ENCODE results near the gene LHCGR. TPM values are rescaled to one million over a fixed set of nuclear protein-coding genes. Genes with fewer than 3 reads are reported as not detected.

LHCGR gene
- polyA plus RNA-seq (ENCODE audit: insufficient read length in 12 of 12) = under 1 TPM in 7 of 12 donors, not detected in 5; 0.16 to 0.48 (median 0.22) TPM
- long read RNA-seq, donor 1 = 0 reads
- long read RNA-seq, donor 2 = 0 reads
- long read RNA-seq, donor 3 = 0 reads
- long read RNA-seq, donor 4 = 0 reads
- long read RNA-seq, donor 5 = 0 reads
- long read RNA-seq, donor 6 = 0 reads
- long read RNA-seq, donor 7 = 0 reads
- long read RNA-seq, donor 8 = 0 reads
- long read RNA-seq, donor 9 = 0 reads
- long read RNA-seq, donor 10 = 0 reads
- long read RNA-seq, donor 11 = 0 reads

DNA sequence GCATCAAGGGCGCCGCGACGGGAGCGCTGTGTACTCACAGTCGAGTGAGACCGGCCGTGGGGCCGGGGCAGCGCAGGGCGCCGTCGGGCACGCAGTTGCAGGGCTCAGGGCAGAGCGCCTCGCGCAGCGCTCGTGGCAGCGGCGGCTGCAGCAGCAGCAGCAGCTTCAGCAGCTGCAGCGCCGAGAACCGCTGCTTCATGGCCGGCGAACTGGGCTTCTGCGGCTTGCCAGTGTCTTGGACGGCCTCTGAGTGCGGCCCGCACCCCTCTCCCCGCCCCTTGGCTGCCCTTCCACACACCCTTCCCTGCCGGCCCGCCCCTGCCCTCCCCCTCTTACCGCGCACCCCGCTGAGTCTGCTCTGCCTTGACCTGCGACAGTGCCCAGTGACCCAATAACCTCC is at the start of gene LHCGR:
Gene LHCGR (minus strand): TSS at position 252 of the 400 bp plus-strand sequence. CDS start 53 bp downstream, at position 199.
- no peak for DNase-seq

DNA sequence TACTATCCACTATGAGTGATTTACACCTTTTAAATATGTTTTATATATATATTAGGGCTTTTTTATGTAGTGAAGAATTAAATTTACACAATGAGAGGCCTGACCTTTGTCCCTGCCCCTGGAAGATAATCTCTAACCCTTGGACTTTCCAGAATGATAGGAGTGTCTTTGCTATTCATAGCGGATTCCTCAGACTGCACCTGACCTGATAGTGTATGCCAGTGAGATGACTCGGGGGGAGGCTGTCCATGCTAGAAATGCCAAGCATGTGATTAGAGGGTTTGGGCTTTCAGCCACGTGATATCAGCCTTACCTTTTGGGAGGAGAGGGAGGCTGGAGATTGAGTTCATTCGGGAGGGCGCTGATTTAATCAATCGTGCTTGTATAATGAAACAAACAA is 44.1 kb upstream of the LHCGR start:
- DNase-seq = no peak

DNA sequence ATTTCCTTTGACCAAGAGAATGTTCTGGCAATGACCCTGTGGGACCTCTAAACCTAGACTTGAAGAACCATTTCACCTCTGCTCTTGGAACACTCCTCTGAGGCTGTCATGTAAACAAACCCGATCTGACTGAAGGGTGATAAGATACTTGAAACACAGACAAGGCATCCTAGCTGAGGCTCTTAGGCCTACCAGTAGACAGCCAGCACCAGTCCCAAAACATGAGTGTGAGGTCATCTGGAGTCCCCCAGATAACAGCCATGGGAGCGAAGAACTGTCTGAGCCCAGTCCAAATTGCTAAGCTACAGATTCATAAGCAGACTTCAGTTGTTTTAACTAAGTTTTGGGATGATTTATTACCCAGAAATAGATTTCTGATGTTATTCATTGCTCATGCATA is 39.5 kb upstream of the LHCGR start:
- DNase-seq = no peak

DNA sequence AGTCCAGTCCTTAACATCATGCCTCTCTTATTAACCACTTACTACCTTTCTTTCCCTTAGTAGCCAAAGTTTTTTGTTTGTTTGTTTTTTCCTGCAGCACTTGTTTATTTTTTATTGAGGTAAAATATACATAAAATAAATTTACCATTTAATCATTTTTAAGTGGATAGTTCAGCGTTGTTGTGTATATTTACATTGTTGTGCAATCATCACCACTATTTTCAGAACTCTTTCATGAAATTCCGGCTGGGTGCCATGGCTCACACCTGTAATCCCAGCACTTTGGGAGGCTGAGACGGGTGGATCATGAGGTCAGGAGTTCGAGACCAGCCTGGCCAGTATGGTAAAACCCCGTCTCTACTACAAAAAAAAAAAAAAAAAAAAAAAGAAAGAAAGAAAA is 38.1 kb upstream of the LHCGR start:
- no peak for DNase-seq

DNA sequence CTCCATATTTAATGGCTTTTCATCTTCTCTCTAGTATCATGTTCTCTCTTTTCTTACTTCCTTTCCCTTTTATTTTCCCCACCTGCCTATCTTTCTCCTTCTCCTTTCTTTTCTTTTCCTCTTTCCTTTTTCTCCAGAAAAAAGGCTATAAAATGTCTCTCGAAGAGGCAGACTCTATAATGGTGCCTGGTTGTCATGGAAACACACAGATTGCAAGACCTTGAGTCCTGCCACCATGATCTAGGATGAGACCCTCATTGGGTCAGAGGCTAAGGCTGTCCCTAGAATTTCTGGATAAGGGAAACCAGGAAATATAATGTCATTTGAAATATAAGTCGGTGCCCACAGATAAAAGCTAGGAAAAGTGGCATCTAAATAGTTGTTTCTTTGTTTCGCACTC is 36.5 kb upstream of the LHCGR start:
- no peak for DNase-seq

DNA sequence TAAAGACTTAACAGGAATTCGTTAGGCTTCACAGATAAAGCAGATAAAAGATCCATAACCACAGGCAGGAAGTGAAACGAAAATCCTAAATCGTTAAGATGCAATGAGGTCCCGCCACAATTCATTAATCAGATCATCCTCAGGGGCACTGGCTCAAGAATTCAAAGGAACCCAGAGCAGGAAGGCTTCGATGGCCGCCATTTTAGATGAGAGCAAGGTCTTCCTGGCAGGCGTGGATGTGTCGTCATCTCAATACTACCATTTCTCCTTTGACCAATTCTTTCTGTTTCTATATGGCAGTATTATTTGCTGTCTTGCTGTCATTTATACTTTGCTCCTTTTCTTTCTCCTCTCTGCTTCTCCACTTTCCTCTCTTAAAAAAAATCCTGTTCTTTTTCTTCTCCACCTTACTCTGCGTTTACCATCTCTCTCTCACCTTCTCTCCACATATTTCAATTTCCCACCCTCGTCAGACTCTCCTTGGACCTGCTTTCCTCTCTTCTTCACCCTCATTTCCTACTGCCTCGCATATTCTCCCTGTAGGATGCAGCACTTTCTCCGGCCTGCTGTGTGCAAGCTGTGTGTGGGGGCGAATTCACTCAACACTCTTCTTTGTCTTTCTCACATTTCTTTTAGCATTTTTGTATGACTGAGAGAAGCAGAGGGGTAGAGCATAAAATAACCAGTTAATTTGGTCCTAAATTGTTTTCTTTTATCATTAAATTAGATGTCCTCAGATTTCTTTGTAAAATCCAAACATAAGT is 35.1 kb upstream of the LHCGR start:
- no peak for DNase-seq

DNA sequence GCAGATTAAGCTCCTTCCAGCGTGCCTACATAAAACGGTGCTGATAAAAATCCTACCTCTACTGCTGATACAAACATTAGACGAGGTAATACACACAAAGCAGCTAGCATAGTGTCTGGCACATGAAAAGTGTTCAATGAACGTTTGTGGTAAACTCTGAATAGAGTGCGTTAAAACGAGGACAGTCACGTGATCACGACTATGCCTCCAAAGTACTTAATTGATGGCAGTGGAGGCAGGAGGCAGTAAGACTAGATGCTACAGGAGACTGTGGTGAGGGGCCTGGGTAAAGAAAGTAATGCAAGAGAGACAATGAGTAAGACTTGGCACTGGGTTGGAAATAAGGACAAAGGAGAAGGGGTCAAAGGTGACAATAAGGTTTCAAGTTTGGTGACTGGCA is 32.1 kb upstream of the LHCGR start:
- no peak for DNase-seq

DNA sequence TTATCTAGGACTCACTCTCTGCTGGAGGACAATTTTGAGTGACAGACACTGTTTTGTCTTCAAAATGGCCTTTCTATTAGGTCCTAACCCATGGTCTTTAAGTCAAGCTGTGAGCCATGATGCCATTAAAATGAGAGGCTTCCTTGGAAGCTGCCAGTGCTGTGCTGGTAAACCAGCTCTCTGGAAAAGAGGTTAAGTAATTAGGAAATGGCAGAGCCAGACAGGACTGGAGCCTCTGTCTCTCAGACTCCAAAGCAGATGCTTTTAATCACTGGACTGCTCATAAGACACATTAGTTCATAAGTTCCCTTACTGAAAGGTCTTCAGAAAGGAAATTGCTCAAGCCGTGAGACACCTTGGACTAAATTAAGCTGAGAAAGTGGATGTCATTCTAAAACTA is 25.8 kb upstream of the LHCGR start:
- DNase-seq = no peak

DNA sequence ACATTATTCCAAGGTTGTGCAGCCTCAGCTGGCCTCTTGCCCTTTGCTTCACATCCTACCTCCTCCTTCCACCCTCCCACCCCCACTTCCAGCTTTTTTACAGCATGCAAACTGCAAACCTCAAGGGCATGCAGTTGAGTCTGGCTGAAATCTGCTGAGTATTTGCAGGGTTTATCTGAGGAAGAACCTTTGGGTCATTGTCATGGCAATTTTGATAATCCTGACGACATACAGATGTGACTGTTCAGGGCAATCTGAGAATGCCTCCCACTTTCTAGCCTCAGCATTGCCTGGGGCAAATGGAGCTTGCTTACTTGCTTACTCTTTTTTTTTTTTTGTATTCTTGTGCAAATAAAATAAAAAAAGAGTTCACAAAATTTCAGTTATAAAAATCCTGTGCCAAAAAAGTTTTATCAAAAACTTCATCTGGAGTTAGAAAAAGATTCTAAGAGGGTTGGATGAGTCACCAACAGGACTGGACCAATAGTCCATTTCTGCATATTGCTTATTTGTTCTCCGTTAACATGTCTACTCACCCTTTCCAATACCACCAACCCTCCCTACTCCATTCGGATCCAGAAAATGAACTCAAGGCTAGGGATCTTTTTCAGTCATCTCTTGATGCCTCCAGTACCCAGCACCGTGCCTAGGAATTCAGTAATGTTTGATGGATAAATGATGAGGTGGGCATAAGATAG is 23.6 kb upstream of the LHCGR start:
- DNase-seq = no peak

DNA sequence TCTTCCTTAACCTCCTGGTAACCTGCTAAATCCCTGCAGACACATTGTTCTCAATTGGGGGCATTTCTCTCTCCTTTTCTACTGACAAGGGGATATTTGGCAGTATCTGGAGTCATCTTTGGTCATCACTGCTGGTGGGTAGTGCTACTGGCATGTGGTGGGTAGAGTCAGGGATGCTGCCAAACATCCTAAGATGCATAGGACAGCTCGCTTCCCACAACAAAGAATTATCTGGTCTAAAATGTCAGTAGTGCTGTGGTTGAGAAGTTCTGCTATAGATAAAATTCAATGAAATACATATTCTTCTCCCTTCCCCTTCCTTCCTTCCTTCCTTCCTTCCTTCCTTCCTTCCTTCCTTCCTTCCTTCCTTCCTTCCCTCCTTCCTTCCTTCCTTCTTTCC is 18.7 kb upstream of the LHCGR start:
- no peak for DNase-seq

DNA sequence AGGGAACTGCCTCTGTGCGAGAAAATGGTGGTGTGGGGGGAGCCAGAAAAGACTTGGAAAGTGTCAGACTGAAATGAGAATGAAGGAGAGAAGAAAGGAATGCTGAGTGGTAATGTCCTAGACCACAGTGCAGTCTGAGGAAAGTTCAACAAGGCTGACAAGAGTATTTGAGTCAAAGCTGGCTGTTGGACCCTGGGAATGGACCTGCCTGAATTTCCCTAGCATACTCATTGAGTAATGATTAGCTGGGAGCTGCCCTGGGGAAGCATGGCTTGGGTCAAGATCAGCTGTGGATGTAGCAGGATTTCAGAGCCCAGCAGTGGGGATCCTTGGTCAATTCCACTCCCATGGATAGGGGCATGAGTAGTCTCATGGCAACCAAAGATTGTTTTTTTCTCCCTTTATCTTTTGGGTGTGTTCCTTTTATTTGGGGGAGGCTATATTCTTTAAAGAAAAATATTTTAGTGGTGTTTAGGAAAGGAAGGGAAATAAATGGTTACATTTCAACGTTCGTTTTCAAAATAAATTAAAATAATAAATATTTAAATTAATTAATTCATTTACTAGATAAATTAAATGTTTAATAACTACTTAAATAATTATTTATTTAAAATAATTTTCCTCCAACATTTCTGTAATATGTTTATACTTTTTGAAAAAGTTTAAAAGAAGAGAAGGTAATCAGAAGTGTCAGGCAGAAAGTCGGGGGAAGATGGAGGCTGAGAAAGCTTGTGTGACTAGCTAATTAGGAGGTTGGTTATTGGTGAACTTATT is 15.9 kb upstream of the LHCGR start:
- no peak for DNase-seq

DNA sequence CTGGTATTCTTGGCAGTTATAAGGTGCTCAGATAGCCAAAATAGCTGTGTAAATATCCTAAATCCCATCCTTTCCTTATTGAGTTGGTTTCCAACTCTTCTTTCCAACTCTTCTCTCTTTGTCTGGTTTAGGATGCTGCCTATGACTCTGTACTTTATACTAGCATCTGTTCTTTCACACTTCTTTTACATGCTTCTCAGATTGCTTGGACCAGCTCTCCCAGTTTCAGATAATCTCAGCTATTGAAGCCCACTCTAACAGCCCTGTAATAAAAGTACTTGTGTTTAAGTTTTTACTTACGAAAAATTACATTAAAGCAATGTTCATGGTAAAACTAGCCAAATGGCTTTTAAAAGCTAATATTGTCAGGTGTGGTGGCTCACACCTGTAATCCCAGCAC is 14.7 kb upstream of the LHCGR start:
- DNase-seq = no peak

DNA sequence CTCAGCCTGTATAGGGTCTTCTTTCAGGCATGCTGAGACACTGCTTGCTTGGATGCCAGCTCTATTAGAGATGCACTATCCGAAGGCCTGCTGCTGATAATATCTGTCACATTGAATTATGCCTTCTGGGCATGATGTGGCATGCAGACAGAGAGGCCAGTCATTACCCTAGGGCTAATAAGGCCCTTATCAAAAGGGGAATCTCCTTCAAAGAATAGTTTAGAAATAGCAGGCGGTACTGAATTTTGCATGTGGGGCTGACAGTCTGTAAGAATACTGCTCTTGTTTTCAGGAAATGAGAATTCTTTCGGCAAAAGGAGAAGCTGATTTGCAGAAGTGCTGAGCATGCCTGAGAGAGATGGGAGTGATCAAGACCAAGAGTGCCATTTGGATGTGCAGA is 13.1 kb upstream of the LHCGR start:
- DNase-seq = no peak

DNA sequence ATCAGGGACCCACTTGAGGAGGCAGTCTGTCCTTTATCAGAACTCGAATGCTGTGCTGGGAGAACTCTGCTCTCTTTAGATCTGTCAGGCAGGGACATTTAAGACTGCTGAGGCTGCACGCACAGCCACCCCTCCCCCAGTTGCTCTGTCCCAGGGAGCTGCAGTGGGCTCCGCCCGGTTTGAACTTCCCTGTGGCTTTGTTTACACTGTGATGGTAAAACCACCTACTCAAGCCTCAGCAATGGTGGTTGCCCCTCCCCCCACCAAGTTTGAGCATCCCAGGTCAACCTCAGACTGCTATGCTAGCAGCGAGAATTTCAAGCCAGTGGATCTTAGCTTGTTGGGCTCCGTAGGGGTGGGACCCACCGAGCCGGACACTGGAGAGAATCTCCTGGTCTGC is 11.8 kb upstream of the LHCGR start:
- DNase-seq = no peak

DNA sequence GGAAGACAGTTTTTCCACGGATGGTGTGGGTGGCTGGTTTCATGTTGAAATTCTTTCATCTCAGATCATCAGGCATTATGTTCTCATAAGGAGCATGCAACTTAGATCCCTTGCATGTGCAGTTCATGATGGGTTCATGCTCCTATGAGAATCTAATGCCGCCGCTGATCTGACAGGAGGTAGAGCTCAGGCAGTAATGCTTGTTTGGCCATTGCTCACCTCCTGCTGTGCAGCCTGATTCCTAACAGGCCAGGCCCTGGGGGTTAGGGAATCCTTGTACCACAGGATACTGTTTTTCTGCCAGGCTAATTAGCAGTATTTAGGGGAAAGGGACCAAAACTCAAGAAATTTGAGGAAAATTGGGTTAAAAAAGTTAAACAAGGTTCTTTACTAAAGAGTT is 5.3 kb upstream of the LHCGR start:
- no peak for DNase-seq

DNA sequence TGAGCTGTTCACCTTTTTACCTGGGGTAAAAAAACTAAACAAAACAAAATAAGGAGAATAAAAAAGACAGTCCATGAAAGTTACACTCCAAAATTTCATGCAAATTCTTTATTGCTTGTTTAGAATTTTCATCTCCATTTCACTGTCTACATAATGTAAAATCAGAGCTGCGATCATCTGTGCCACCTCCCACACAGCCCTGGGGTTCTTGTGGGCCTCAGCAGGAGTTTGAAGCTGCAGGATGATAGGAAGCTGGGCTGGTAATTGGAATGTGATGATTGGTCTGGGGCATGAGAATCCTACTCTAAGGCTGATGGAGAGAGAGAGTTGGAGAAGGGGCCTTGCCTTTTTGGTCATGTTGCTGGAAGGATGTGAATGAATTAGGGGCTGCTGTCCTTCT is 4.2 kb upstream of the LHCGR start:
- no peak for DNase-seq

DNA sequence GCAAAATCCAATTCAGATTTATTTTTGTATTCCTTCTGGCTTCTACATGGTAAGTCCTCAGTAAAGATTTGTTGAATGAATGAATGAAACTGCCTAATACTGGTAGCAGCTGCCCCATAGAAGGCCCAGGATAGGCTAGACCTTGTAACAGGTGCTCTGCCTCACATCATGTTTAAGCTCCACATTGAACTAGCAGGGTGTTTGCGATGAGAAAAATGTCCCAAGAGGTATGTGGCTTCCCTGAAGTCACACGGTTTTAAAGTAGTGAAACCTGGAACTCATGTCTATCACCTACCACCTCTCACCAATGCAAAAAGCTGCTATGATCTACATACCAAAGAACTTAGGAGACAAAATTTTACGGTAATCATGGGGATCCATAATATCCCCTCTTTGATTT is 765 bp upstream of the LHCGR start:
- DNase-seq = no peak

DNA sequence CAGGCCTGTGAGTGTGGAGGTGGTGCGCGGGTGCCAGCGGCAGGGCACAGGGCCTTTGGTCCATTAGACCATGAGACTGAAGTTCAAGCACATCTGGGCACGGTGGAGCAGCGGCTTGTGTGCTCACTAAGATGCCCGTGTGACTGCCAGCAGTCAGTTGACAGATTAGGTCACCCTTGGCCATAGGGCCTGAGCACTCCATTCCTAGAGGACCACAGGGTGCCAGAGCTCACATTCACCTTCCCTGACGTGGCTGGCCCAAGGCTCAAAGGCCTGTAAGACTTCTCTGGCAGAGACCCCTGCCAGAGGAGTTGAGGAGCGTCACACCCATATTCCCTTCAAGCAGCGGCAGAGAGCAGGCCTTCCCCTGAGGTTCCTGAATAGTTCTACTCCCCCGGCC is 650 bp downstream of the LHCGR start:
- no peak for DNase-seq

DNA sequence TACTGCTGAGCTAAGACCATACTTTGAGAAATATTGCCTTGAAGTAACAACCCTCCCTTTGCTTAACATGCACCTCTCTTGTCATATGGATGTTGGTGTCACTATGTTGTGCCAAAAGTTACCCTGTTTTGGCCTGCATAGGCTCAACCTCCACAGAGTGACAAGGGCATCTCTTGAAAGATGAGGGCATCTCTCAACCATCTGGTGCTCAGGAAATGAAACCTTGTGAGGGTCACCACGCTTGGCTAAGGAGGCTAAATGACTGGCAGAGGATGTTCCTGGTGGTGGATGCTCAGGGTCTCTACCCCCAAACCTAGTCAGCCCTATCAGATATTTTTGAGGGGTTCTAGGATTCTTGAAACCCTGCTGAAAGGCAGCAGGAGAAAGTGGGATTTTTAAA is 2.3 kb downstream of the LHCGR start:
- DNase-seq = no peak

DNA sequence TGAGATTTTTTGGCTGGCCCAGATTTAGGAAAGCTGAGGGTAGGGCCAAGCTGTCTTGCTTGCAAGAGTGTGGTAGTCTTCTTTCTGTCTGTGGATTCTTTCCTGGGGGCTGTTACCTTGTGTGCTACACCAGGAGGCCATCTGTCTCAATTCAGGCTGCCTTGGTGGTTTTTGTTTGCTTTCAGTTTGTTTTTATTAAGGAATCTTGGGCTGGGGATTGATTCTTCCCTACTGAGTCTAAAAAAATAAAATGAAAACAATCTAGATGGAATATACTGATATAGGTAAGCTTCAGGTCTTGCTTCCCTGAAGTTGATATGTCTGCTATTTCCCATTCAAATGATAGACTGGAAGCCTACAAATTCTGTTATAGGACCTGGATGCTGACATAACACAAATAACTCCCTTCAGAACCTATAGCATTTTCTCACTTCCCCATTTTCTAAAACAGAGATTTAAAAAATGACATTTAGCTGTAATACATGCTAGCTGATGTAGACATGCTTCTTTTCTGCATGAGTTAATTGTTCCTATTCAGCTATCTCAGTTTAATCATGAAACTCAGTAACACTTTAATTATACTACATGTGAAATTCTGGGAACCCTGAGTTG is 5.3 kb downstream of the LHCGR start:
- no peak for DNase-seq

DNA sequence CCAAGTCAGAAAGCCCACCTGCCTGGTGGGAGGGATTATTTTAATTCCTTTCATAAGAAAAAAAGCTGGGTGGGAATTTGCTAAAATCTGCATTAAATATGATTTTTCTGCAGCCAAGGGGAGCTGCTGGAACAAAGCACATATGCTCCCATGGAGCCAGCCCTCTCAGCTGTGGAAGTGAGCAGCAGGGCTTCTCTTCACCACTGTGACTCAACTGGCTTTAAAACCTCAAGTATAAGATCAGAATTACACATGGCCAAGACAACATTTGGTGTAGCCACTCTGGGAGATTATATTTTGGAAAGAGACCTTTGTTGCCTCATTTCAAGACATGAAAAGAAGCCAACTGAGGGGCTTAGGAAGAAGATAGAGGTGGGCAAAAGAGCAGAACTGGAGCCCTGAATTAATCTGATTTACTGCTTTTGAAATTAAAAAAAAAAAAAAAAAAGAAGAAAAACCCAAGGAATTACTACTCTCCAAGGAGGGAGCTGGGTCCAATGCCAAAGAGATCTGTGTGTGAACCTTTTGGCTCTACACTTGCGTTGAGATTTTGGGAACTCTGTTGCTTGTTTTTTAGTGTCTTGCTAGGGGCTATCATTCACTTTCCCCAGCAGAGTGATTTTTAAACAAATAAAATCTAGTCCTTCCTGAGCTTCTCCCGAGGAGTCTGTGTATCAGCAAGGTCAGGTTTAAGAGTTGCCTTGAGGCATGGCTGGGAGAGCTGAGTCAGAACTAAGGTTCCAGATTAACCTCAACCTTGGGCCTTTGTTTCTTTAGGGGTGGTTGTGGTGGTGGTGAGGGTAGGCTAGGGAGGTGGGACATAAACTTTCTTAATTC is 6.0 kb downstream of the LHCGR start:
- no peak for DNase-seq
